Choroid plexus epithelial cell (primary cell): Measurements from ENCODE around the gene NFATC2.

Source experiments
- DNase-seq: peaks from one replicate; pipeline ENCODE4 v3.0.0-alpha.2; 2010; ENCODE audit warnings: low read depth
- H3K4me3 ChIP-seq: 2 replicates; pipeline ENCODE4 v1.5.1; 2011; ENCODE audit warnings: low read depth, mild to moderate bottlenecking, control low read depth, low read length, moderate library complexity
- TF ChIP-seq, protein P1 (sequence below): conservative IDR thresholded peaks from 2 replicates; pipeline ENCODE4 v1.5.1; 2011; ENCODE audit warnings: low read depth, mild to moderate bottlenecking, control low read depth, inconsistent platforms, low read length, moderate library complexity

Gene NFATC2

DNA sequence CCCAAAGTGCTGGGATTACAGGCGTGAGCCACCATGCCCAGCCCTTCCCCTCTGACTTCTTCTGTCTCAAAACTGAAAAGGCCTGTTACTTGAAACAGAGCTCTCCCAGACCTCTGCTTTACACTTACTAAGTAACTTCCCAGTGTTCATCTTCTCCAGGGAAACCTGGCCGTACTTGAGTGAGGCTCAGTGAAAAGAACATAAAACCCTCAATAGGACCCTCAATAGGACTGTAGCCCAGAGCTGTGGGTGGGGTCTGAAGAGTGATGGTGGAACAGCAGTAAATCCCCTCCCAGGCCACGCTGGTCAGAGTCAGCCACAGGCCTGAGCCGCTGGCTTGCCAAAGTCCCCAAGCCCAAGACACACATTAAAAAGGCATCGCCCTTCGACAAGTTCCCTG, 145.4 kb downstream of the NFATC2 start:
- TF ChIP-seq, protein P1, sequence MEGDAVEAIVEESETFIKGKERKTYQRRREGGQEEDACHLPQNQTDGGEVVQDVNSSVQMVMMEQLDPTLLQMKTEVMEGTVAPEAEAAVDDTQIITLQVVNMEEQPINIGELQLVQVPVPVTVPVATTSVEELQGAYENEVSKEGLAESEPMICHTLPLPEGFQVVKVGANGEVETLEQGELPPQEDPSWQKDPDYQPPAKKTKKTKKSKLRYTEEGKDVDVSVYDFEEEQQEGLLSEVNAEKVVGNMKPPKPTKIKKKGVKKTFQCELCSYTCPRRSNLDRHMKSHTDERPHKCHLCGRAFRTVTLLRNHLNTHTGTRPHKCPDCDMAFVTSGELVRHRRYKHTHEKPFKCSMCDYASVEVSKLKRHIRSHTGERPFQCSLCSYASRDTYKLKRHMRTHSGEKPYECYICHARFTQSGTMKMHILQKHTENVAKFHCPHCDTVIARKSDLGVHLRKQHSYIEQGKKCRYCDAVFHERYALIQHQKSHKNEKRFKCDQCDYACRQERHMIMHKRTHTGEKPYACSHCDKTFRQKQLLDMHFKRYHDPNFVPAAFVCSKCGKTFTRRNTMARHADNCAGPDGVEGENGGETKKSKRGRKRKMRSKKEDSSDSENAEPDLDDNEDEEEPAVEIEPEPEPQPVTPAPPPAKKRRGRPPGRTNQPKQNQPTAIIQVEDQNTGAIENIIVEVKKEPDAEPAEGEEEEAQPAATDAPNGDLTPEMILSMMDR = no peak
- no peak overlapping the region for H3K4me3 ChIP-seq

DNA sequence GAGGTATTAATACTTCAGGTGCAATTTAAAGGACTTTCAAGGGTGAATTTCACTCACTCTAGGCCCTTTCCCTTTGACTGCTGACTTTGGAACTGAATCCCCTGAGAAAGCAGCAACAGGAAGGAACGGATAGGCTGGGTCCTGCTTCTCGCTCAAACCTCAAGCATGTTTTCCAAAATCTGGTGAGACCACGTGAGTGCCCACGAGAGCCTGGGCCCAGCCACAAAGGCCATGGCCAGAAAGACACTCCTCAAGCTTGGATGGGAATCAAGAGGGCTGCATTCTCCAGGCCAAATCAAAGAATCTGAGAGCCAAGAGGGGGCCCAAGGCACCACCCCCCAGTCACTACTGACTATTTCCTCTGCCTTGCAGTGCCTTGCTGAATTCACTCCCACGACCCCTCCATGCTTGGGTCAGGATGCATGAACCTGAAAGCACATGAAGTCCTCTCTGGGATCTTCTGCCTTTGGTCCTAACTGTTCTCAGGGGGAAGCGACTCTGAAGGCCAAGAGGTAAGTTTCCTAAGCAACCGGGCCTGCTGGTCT, 146.1 kb downstream of the NFATC2 start:
- TF ChIP-seq, protein P1 = no peak
- DNase-seq = no peak
- no peak overlapping the region for H3K4me3 ChIP-seq

More for the DNA sequence above, 145.4 kb downstream of the NFATC2 start:
- no peak for DNase-seq

DNA sequence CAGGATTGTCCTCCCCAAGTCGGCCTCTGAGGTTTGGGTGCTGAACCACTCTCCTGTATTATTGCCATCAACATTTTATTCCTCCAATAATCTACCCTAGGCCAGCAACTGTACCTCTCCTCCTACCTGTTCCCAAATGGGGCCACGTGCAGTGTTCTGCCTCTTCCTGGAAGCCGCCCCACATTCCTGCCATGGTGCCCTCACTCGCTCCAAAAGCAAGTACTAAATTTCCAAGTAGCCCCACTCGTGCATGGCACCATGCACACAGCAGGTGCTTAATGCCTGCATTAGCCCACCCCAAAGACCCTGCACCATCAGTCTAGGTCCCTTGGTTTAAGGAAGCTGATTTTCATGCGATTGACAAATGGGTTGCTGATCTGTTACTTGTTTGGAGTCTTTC, 147.8 kb downstream of the NFATC2 start:
- H3K4me3 ChIP-seq = no peak overlapping the region
- TF ChIP-seq, protein P1 = no peak

DNA sequence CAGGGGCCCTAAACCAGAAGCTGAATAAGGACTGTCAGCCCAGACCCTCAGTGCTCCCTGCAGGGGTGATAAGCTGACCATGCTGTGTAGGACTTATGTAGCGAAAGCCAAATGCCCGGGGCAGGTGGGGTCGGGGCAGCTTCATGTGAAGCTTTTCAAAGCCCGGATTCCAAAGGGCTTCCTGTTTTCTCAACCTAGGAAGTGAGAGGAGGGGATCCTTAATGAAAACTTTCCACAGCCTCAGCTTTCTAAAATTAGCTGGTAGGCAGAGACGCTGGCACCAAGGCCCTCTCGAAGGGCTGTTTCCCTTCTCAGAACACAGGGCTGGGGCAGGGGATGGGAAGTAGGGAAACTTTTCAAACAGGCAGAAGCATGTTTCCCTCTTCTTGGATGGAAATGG, 148.9 kb downstream of the NFATC2 start:
- TF ChIP-seq, protein P1 = no peak

More for the DNA sequence above, 147.8 kb downstream of the NFATC2 start:
- DNase-seq = no peak

DNA sequence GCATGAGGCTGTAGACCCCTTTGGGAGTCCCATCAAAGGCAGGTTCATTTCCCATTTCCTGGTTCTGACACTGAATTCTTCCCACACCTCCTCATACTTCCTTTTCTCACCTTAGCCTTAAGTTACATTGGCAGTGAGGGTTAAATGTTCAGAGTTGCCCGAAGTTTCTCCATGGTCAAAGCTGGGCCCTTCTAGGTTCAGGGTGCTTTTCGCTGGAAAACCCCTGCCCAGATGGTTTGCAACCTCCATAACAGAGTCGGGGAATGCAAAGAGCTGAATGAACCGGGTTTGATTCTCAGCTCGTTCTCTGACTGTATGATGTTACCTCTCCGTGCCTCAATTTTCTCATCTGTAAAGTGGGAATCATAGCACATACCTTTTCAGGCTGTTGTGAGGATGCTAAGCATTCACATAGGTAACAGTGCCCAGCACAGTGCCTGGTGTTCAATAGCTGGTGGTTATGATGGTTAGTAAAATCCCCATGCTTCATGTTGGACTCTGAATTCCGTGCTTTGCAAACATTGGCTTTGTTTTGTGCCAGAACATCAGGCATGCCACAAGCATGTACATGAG, 149.8 kb downstream of the NFATC2 start:
- TF ChIP-seq, protein P1 = no peak
- DNase-seq = no peak
- no peak overlapping the region for H3K4me3 ChIP-seq

More for the DNA sequence above, 148.9 kb downstream of the NFATC2 start:
- no peak for DNase-seq
- no peak overlapping the region for H3K4me3 ChIP-seq

DNA sequence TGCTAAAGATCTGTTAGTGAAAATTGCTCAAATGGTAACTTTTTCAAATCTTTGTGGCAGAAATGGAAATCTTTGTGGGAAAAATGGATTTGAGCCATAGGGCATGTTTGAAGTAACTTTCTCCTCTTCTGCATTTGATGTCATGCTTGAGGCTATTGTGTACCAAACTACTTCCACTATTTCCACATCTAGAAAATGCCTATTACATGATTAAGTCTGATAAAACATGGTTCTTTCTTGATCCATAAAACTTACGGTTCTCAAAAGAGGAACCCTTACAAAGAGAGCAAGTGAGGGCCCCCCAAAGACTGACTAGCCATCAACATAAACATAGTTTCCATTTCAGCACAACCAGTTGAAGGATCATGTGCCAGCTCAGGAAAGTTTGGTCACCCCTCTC, 150.6 kb downstream of the NFATC2 start:
- TF ChIP-seq, protein P1 = no peak
- no peak overlapping the region for H3K4me3 ChIP-seq

More for the DNA sequence above, 150.6 kb downstream of the NFATC2 start:
- DNase-seq = no peak
